H54 (cell line): ENCODE data around the gene DOCK8.
"Not testable (repeated sequence)": the region's sequence is repeated elsewhere in the genome, so short reads cannot be mapped to it uniquely, and the experiment has no call there.

Experiments used
- DNase-seq: peaks from one replicate; pipeline ENCODE4 v3.0.0; 2011; ENCODE audit warnings: low spot score, mixed read lengths; ENCODE audit not compliant: insufficient read length
- FAIRE-seq: peaks from 3 replicates; lab custom pipeline; 2011; peaks lifted over from hg19 to GRCh38; lab: Jason Lieb, UNC
- POLR2A ChIP-seq: IDR thresholded peaks from 2 replicates; pipeline ENCODE4 v1.6.1; 2011; ENCODE audit warnings: low read depth, mild to moderate bottlenecking, low read length

DOCK8 gene

DNA sequence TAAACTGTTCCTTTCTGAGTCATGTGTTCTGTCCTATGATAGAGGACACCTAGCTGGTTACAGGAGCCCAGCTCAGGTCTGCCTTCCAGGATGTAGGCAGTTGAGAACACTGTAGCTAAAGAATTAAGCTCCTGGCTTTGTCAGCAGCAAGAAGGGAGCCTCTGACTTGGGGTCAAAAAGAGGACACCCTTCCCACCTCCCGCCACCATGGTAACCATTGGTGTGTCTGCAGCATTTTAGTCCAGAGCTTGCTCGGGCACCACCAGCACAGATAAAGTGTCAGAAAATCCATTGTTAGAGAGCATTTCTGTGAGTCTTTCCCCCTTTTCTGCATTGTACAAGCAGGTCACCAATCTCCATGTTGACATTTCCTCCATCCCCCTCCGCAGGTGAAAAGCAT is 181.7 kb downstream of the DOCK8 start:
- no peak for DNase-seq
- no peak for TF ChIP-seq POLR2A
- no peak for FAIRE-seq

DNA sequence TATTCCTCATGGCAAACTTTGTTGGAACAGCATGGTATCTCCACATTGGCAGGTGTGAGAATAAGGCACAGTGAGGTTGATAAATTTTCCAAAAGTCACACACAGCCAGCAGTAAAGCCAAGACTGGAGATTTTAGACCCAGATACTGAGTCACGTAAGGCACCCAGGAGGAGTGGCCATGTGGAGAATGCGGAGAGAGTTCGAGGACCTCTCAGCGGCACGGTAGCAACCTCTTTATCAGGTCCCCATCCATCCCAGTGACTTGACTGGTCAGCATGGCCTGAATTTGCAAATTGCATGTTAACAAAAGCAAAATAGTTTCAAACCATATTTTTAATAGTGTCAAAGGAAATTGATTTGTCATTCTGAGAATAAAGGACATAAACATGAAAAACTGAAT is 183.4 kb downstream of the DOCK8 start:
- DNase-seq (no peak), FAIRE-seq (no peak)
- TF ChIP-seq POLR2A: no peak

DNA sequence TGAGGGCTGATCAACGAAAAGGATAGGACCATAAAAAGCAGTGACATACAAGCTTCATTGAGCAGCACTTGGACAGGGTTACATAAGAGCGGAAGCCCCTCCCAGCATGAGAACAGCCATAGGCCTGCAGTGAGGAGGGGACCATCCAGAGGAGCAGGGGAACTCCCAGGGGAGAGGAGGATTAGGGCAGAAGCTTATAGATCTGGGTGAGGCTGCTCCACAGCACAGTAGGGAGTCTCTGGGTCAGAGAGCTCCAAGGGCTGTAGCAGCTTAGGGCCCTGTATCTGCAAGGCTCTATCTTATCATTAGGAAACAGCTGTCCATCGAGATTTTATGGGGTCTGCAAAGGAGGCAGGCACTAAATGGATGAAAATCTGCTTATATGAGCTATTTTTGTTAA is 186.6 kb downstream of the DOCK8 start:
- TF ChIP-seq POLR2A: no peak
- FAIRE-seq (no peak), DNase-seq (no peak)

DNA sequence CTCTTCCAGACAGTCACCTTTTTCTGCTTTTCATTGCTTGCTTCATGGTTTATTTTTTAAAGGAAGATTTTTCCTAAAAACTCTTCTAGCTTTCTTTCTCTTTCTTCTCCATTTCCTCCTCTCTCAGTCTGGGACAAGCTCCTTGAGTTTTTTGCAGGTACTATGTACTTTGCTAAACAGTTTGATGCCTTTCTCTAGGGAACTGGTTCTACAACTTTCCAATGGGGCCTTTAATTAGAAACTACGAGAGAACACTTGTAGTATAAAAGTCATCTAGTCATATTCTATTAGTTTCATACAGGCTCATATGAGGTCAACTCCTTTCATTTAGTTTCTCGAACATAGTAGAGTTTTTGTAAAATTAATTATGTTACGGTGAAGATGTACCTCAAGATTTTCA is 189.6 kb downstream of the DOCK8 start:
- no peak for DNase-seq
- TF ChIP-seq POLR2A: no peak
- no peak for FAIRE-seq

GRCh38 chr9:405341-405740 is 190.7 kb downstream of the DOCK8 start:
- FAIRE-seq (no peak), DNase-seq (no peak)
- TF ChIP-seq POLR2A: no peak

- TF ChIP-seq POLR2A: no peak
- FAIRE-seq (no peak), DNase-seq (no peak)
These were observed 192.4 kb downstream of the DOCK8 start for GRCh38 chr9:406886-407654.

- not testable (repeated sequence) for DNase-seq, FAIRE-seq
These were observed 195.0 kb downstream of the DOCK8 start for GRCh38 chr9:409655-410054.

- FAIRE-seq (no peak), DNase-seq (no peak)
- TF ChIP-seq POLR2A: no peak
These were observed 199.9 kb downstream of the DOCK8 start for GRCh38 chr9:414595-414994.

DNA sequence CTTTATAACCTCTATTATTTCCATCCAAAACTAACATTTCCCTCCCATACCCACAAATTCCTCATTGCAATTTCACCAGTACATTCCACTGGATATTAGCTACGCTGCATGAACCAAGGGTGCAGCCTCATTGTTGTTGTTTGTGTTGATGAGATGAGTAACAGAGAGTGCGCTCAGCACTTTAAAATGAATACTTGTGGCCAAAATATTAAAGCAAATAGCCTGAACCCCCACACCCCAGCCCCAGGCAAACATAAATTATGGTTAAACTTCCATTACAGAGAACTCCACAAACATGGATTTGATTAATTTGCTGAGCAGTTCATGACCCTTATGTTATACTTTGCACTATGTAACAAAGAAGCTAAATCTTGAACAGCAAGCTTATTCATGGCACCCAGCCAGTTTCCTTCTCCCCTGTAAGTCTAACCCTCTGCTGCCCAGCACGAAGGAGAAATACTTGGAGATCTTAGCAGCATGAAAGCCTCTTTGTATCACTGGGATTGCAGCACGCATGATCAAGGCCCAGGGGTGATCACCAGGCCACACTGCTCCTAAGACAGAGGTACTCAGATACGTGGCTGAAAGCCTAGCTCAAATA is 205.0 kb downstream of the DOCK8 start:
- FAIRE-seq (no peak), DNase-seq (no peak)
- TF ChIP-seq POLR2A: no peak

DNA sequence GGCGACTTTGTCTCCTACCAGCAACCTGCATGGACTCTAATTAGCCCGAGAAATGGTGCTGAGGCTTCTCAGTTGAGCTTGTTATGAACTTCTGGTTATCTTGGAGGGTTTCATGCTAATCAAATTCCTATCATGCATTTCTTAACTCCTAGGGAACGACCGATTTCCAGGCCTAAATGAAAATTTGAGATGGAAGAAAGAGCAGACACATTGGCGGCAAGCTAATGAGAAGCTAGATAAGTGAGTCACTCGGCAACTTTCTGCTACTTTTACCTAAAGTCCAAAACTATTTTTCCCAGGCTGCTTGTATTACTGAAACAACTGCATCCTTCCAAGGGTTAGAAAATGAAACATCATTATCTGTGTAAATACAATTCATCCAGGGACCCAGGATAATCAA is 207.2 kb downstream of the DOCK8 start:
- DNase-seq (no peak), FAIRE-seq (no peak)
- no peak for TF ChIP-seq POLR2A

- no peak for FAIRE-seq
- DNase-seq: no peak
- no peak for TF ChIP-seq POLR2A
These were observed 211.6 kb downstream of the DOCK8 start for GRCh38 chr9:426264-426663.

- FAIRE-seq: no peak
- TF ChIP-seq POLR2A: no peak
- DNase-seq: no peak
These were observed 212.3 kb downstream of the DOCK8 start for GRCh38 chr9:426976-427375.

DNA sequence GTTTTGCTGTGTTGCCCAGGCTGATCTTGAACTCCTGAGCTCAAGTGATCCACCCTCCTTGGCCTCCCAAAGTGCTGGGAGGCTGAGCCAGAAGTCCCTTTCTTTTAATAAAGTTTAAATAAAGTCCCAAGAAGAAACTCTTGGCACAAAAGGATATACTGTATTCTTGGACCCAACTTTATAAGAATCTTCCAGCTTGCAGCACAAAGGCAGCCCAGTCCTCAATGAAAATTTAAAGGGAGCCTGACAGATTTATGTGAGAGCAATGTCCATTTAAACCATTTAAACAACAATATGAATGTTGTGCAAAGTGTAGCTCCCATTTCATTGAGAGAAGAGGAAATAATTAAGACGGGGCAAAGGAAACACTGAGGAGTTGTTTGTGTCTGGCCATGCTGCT is 217.0 kb downstream of the DOCK8 start:
- FAIRE-seq (no peak), DNase-seq (no peak)
- TF ChIP-seq POLR2A: no peak

DNA sequence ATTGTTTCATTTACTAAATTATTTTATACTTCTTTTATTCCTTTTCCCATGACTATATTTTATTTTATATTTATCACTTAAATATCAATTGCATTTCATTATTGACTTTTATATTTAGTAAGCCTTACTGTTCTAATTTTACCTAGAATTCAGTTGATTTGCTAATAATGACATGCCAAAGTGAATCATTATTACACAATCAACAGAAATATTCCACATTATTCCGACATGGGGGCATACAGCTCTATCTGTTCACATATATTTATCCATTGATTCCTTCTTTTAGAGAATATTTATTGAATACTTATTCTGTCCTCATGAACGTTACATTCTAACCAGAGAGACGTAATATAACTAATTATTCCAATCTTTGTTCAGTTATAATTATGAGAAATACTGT is 221.8 kb downstream of the DOCK8 start:
- TF ChIP-seq POLR2A: no peak
- DNase-seq (no peak), FAIRE-seq (no peak)

DNA sequence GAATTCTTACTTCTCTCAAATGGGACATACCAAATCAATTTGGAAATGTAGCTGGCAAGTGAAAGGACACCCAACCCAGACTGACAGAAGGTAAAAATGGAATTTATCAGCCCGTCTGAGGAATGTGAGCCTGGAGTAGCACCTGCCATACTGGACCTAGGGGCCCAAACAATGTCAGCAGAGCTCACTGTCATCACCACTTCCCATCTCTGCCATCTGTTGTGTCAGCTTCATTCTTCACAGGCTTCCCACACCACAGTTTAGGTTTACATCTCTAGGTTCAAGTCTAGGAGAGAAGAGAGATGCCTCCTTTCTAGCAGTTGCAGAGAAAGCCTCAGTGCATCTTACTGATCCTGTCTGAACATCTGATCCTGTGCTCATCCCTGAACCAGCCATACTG is 222.4 kb downstream of the DOCK8 start:
- TF ChIP-seq POLR2A: no peak
- FAIRE-seq: no peak
- no peak for DNase-seq
